K562 (cell line): Measurements from ENCODE around the gene CHST2. TPM values are rescaled to one million over a fixed set of nuclear protein-coding genes. Genes with fewer than 3 reads are reported as not detected.

Source experiments
- ATAC-seq: fragments of 200-7000 bp; cut with Tn5 transposase; 3 replicates; pipeline ENCODE4 v1.9.1; 2020; ENCODE audit warnings: moderate library complexity
- BruUV-seq: library from RNA; stranded (reverse); fragments of 400-500 nt; replicated peaks from 2 replicates; lab custom pipeline; 2021; lab: Mats Ljungman, UMichigan
- CTCF ChIA-PET: fragments of 300-600 bp; formaldehyde crosslinking; extraction: SDS; loops from one replicate; lab custom pipeline; 2021; ENCODE audit warnings: low intra/inter-chr PET ratio; lab: Yijun Ruan, JAX
- POLR2A ChIA-PET: fragments of 300-600, 350-650 bp; sonication (Branson Sonifier 250); formaldehyde crosslinking; extraction: SDS; loops from one replicate; lab custom pipeline; 2021; ENCODE audit warnings: antibody characterized with exemption, inconsistent platforms; lab: Yijun Ruan, JAX
- DNase-seq, 4 experiments: peaks; one replicate each; pipeline versions ENCODE4 v3.0.0 to v3.0.0-alpha.2; 2011 to 2018; ENCODE audit warnings: low spot score in 3 of 4, mixed read lengths in 3 of 4; ENCODE audit errors: extremely low read depth in 1 of 4
- FAIRE-seq: peaks from 2 replicates; lab custom pipeline; 2011; peaks lifted over from hg19 to GRCh38; lab: Jason Lieb, UNC
- H2AFZ ChIP-seq: 2 replicates; pipeline ENCODE4 v1.6.0; 2011; ENCODE audit warnings: low read depth, low read length, control low read depth, inconsistent platforms
- H3K27ac ChIP-seq: fragments of 200-600 bp; 3 replicates; pipeline ENCODE4 v1.8.0; 2011; ENCODE audit warnings: low read depth, mild to moderate bottlenecking, control low read depth, inconsistent platforms, low read length, moderate library complexity, mixed read lengths; ENCODE audit errors: extremely low read depth
- H3K27me3 ChIP-seq, 2 experiments: fragments of 300-600 bp in 1 of 2; 2 replicates in 1 of 2; 3 replicates in 1 of 2; pipeline versions ENCODE4 v1.6.0 to v1.8.0; 2011; ENCODE audit warnings: inconsistent platforms in 2 of 2, low read length in 2 of 2, mild to moderate bottlenecking in 1 of 2, mixed read lengths in 1 of 2, moderate library complexity in 1 of 2; ENCODE audit not compliant: control insufficient read depth in 2 of 2, insufficient read depth in 2 of 2
- H3K36me3 ChIP-seq: fragments of 300-600 bp; 3 replicates; pipeline ENCODE4 v1.8.0; 2011; ENCODE audit warnings: mild to moderate bottlenecking, low read length, inconsistent platforms; ENCODE audit not compliant: control insufficient read depth, insufficient read depth
- H3K4me1 ChIP-seq, 2 experiments: fragments of 200-600 bp in 1 of 2; replicated peaks in 1 of 2; 2 replicates in 1 of 2; 3 replicates in 1 of 2; pipeline versions ENCODE4 v1.5.1 to v1.8.0; 2011; ENCODE audit warnings: inconsistent platforms in 2 of 2, low read length in 2 of 2, mild to moderate bottlenecking in 1 of 2, mixed read lengths in 1 of 2, moderate library complexity in 1 of 2; ENCODE audit not compliant: control insufficient read depth in 2 of 2, insufficient read depth in 2 of 2
- H3K4me2 ChIP-seq: 2 replicates; pipeline ENCODE4 v1.6.1; 2011; ENCODE audit warnings: low read length, control low read depth, inconsistent platforms, mixed read lengths; ENCODE audit not compliant: insufficient read depth
- H3K4me3 ChIP-seq: fragments of 200-600 bp; sonication (generic), shearing (Covaris generic); 2 replicates; pipeline ENCODE4 v1.5.1; 2016; ENCODE audit warnings: control low read depth, inconsistent platforms
- H3K79me2 ChIP-seq: fragments of 200-600 bp; 3 replicates; pipeline ENCODE4 v1.8.0; 2011; ENCODE audit warnings: low read length, inconsistent platforms; ENCODE audit not compliant: control insufficient read depth, insufficient read depth
- H3K9ac ChIP-seq, 2 experiments: 2 replicates each; pipeline versions ENCODE4 v1.6.0 to v1.6.1; 2011; ENCODE audit warnings: low read depth in 2 of 2, low read length in 2 of 2, control low read depth in 1 of 2, inconsistent platforms in 1 of 2, mild to moderate bottlenecking in 1 of 2, mixed read lengths in 1 of 2; ENCODE audit not compliant: insufficient read depth in 1 of 2
- H3K9me1 ChIP-seq: one replicate; pipeline ENCODE4 v1.6.0; 2011; ENCODE audit warnings: inconsistent platforms, mild to moderate bottlenecking, low read length, moderate library complexity; ENCODE audit not compliant: control insufficient read depth, insufficient read depth
- H3K9me3 ChIP-seq: replicated peaks from 2 replicates; pipeline ENCODE4 v1.5.1; 2011; ENCODE audit warnings: low read depth, low read length, inconsistent platforms; ENCODE audit not compliant: control insufficient read depth, insufficient read depth
- H4K20me1 ChIP-seq: replicated peaks from 2 replicates; pipeline ENCODE4 v1.6.1; 2011; ENCODE audit warnings: low read length, inconsistent platforms, mixed read lengths; ENCODE audit not compliant: control insufficient read depth, insufficient read depth
- GTF3C2 ChIP-seq: IDR thresholded peaks from 3 replicates; pipeline ENCODE4 v1.6.1; 2011; ENCODE audit warnings: borderline replicate concordance, mild to moderate bottlenecking, moderate library complexity; ENCODE audit not compliant: insufficient read length; ENCODE audit errors: extremely low read depth
- HINFP ChIP-seq: fragments of 450-650 bp; conservative IDR thresholded peaks from 2 replicates; pipeline ENCODE4 v1.6.1; 2016; ENCODE audit warnings: missing genetic modification characterization, low read depth, mild to moderate bottlenecking, control low read depth, missing compliant biosample characterization
- IRF2 ChIP-seq: sonication (generic); formaldehyde crosslinking; IDR thresholded peaks from 2 replicates; pipeline ENCODE4 v1.8.1; 2022; ENCODE audit warnings: mild to moderate bottlenecking, missing genetic modification reagents
- KHSRP ChIP-seq: fragments of 450-650 bp; IDR thresholded peaks from 2 replicates; pipeline ENCODE4 v1.6.1; 2017
- KLF13 ChIP-seq: fragments of 450-650 bp; IDR thresholded peaks from 2 replicates; pipeline ENCODE4 v1.6.1; 2016; ENCODE audit warnings: missing genetic modification characterization, low read depth, mild to moderate bottlenecking, missing compliant biosample characterization, moderate library complexity, borderline replicate concordance
- MBD2 ChIP-seq: sonication (generic); IDR thresholded peaks from 2 replicates; pipeline ENCODE4 v1.6.1; 2016; ENCODE audit warnings: low read depth, borderline replicate concordance
- MIER1 ChIP-seq: fragments of 450-650 bp; IDR thresholded peaks from 2 replicates; pipeline ENCODE4 v1.6.1; 2016; ENCODE audit warnings: antibody characterized with exemption, mild to moderate bottlenecking, low read depth
- NFRKB ChIP-seq: fragments of 450-650 bp; IDR thresholded peaks from 2 replicates; pipeline ENCODE4 v1.6.1; 2016; ENCODE audit warnings: low read depth
- SREBF1 ChIP-seq: fragments of 150-350 bp; IDR thresholded peaks from 2 replicates; pipeline ENCODE4 v1.6.1; 2014; ENCODE audit warnings: antibody characterized with exemption, low read depth, low read length, borderline replicate concordance
- TAF9B ChIP-seq: fragments of 450-650 bp; IDR thresholded peaks from 2 replicates; pipeline ENCODE4 v1.6.1; 2018; ENCODE audit warnings: mild to moderate bottlenecking; ENCODE audit not compliant: partially characterized antibody
- ZBTB34 ChIP-seq: fragments of 250-450 bp; sonication (Bioruptor Pico); IDR thresholded peaks from 2 replicates; pipeline ENCODE4 v1.8.0; 2021; ENCODE audit warnings: mild to moderate bottlenecking, moderate library complexity
- ZHX1 ChIP-seq: fragments of 150-350 bp; conservative IDR thresholded peaks from 2 replicates; pipeline ENCODE4 v1.6.1; 2014; ENCODE audit warnings: low read length
- ZNF584 ChIP-seq: fragments of 200-800 bp; sonication (Bioruptor generic); IDR thresholded peaks from 2 replicates; pipeline ENCODE4 v1.6.1; 2016; ENCODE audit warnings: low read depth, mild to moderate bottlenecking, missing genetic modification characterization, missing compliant biosample characterization
- WGBS: fragments of 100-300 bp; shearing (Covaris generic); methylation state at CpG from one replicate; pipeline ENCODE4 v1.1.6; 2016; ENCODE audit warnings: low coverage, mixed read lengths; ENCODE audit not compliant: insufficient coverage; ENCODE audit errors: missing lambda C conversion rate; 5-methylcytosine and 5-hydroxymethylcytosine counted together
- in situ Hi-C: fragments of 300-500 bp; cut with MboI; formaldehyde crosslinking; loops from 4 replicates; pipeline ENCODE4 v1.15.0; 2018; ENCODE audit warnings: inconsistent platforms, mixed read lengths
- intact Hi-C: fragments of 100-400 bp; cut with micrococcal nuclease; formaldehyde crosslinking; loops from 2 replicates; pipeline ENCODE4 v1.14.2; 2022
- polyA plus RNA-seq, 8 experiments: library from polyadenylated mRNA; depleted of rRNA in 4 of 8; stranded (reverse) in 5 of 8; unstranded in 3 of 8; fragments of >200 nt; fragmentation: Nextera tagmentation in 2 of 8; fragmentation: Illumina TruSeq in 1 of 8; extraction: Ambion mirVana in 2 of 8; extraction: Trizol in 1 of 8; gene quantifications; 2 replicates each; pipeline versions ENCODE4 v1.2.1 to v1.2.3, GENCODE V29; 2011 to 2014; ENCODE audit warnings: inconsistent platforms in 1 of 8, missing spikeins in 1 of 8
- total RNA-seq, 7 experiments: library from RNA; depleted of rRNA in 6 of 7; stranded (reverse); fragments of >200 nt in 6 of 7; fragmentation: Illumina TruSeq in 2 of 7; extraction: Trizol in 2 of 7; gene quantifications; 2 replicates each; pipeline versions ENCODE4 v1.2.1 to v1.2.3, GENCODE V29; 2011 to 2021; ENCODE audit warnings: low replicate concordance in 1 of 7

Gene CHST2
- total and polyA plus RNA-seq, 9 of the 15 experiments (the other 6 are each of a cell fraction or from before 2014, with no cell fraction given), result 3.4 to 60.3 (median 13.9) TPM

- TF ChIP-seq IRF2 (CRISPR knock-in tag) (no peak), MIER1 (no peak), ZHX1 (no peak), SREBF1 (no peak), KHSRP (no peak), TAF9B (no peak), NFRKB (no peak), KLF13 (tag) (no peak), ZNF584 (CRISPR knock-in tag) (no peak), MBD2 (no peak)
Observed at GRCh38 chr3:143138953-143139352, 19.4 kb downstream of the CHST2 start (continued).

GRCh38 chr3:143139762-143140161, 20.2 kb downstream of the CHST2 start:
- no peak for FAIRE-seq
- Histone ChIP-seq H3K4me3 (no peak overlapping the region), H3K4me1 (peaks cover 0 to 3% of the 10 kb centered on the region in 2 experiments; a peak in 3 of 5 replicates), H3K9me1 (no peaks in the 10 kb centered on the region), H3K27me3 (no peaks in the 10 kb centered on the region), H3K79me2 (no peaks in the 10 kb centered on the region), H3K4me2 (no peak overlapping the region), H2AFZ (peak overlapping the region; percentile 76), H4K20me1 (no peaks in the 10 kb centered on the region), H3K9me3 (no peaks in the 10 kb centered on the region), H3K9ac (no peak overlapping the region), H3K36me3 (no peaks in the 10 kb centered on the region), H3K27ac (no peak overlapping the region)
- POLR2A ChIA-PET, result interaction anchor here (0.6 to 1.7 kb wide), 5 partner anchors 8 to 41 kb away, joined by 3 to 5 read pairs (median 3); no protein-coding TSS in a partner anchor
- BruUV-seq, result no TSS peak
- 53% methylated on average over 6 of the region's 7 CpGs for WGBS
- in situ Hi-C loops, result no loop called here
- CTCF ChIA-PET, result no interaction called here
- DNase-seq, result no peak
- peak; percentile 22; the same call in 2 of the 3 replicates for ATAC-seq
- intact Hi-C loops, result no loop called here
- TF ChIP-seq HINFP (tag), result no peak
- no peak for TF ChIP-seq ZBTB34 (CRISPR knock-in tag)
- no peak for TF ChIP-seq GTF3C2
